K562 (cell line): ENCODE data around the gene RNF121. TPM values are rescaled to one million over a fixed set of nuclear protein-coding genes. Genes with fewer than 3 reads are reported as not detected.

ENCODE experiments used
- ARID1B ChIP-seq: fragments of 450-650 bp; IDR thresholded peaks from 2 replicates; pipeline ENCODE4 v1.6.1; 2016; ENCODE audit warnings: antibody characterized with exemption, mild to moderate bottlenecking, inconsistent platforms
- ATF7 ChIP-seq: fragments of 450-650 bp; IDR thresholded peaks from 2 replicates; pipeline ENCODE4 v1.7.1; 2014; ENCODE audit warnings: mild to moderate bottlenecking, moderate library complexity
- CBFA2T2 ChIP-seq: fragments of 450-650 bp; conservative IDR thresholded peaks from 2 replicates; pipeline ENCODE4 v1.6.1; 2017; ENCODE audit warnings: mild to moderate bottlenecking
- CBFA2T3 ChIP-seq: fragments of 450-650 bp; IDR thresholded peaks from 2 replicates; pipeline ENCODE4 v1.6.1; 2017
- CHCHD3 ChIP-seq: fragments of 250-450 bp; sonication (Bioruptor Pico); IDR thresholded peaks from 2 replicates; pipeline ENCODE4 v2.1.2; 2022; ENCODE audit warnings: mild to moderate bottlenecking
- GABPA ChIP-seq: fragments of 200-800 bp; sonication (Bioruptor generic); conservative IDR thresholded peaks from 2 replicates; pipeline ENCODE4 v1.6.1; 2016; ENCODE audit warnings: low read depth, missing genetic modification characterization, missing compliant biosample characterization
- HMG20B ChIP-seq: fragments of 250-450 bp; sonication (Bioruptor Pico); IDR thresholded peaks from 2 replicates; pipeline ENCODE4 v1.5.0; 2021; ENCODE audit warnings: mild to moderate bottlenecking
- JUNB ChIP-seq: fragments of 450-650 bp; formaldehyde crosslinking; conservative IDR thresholded peaks from 2 replicates; pipeline ENCODE4 v1.4.0; 2020; ENCODE audit warnings: mild to moderate bottlenecking
- NCOA4 ChIP-seq: fragments of 450-650 bp; IDR thresholded peaks from 2 replicates; pipeline ENCODE4 v1.6.1; 2018; ENCODE audit warnings: mild to moderate bottlenecking; ENCODE audit not compliant: partially characterized antibody
- NR2F6 ChIP-seq: fragments of 450-650 bp; formaldehyde crosslinking; IDR thresholded peaks from 2 replicates; pipeline ENCODE4 v1.4.0; 2020; ENCODE audit warnings: mild to moderate bottlenecking
- POLR2AphosphoS5 ChIP-seq: IDR thresholded peaks from 2 replicates; pipeline ENCODE4 v1.6.1; 2011; ENCODE audit warnings: mild to moderate bottlenecking, low read depth, low read length, moderate library complexity; ENCODE audit not compliant: control insufficient read depth, insufficient read depth
- RBM15 ChIP-seq: fragments of 200-400 bp; formaldehyde crosslinking; IDR thresholded peaks from 2 replicates; pipeline ENCODE4 v1.6.1; 2018; ENCODE audit warnings: mild to moderate bottlenecking, low read length, moderate library complexity; ENCODE audit not compliant: insufficient read depth
- RFX5 ChIP-seq: IDR thresholded peaks from 2 replicates; pipeline ENCODE4 v1.6.1; 2011; ENCODE audit warnings: low read depth, mild to moderate bottlenecking, improper control_type of control experiment, low read length
- SIRT6 ChIP-seq: IDR thresholded peaks from one replicate; pipeline ENCODE4 v1.6.1; 2012; ENCODE audit warnings: low read depth, mild to moderate bottlenecking, control low read depth, inconsistent platforms, low read length, moderate library complexity
- TAF9B ChIP-seq: fragments of 450-650 bp; IDR thresholded peaks from 2 replicates; pipeline ENCODE4 v1.6.1; 2018; ENCODE audit warnings: mild to moderate bottlenecking; ENCODE audit not compliant: partially characterized antibody
- ZBTB17 ChIP-seq: fragments of 450-650 bp; formaldehyde crosslinking; IDR thresholded peaks from 2 replicates; pipeline ENCODE4 v1.4.0; 2020; ENCODE audit warnings: mild to moderate bottlenecking
- ZKSCAN3 ChIP-seq: fragments of 250-450 bp; sonication (Bioruptor Pico); IDR thresholded peaks from 2 replicates; pipeline ENCODE4 v1.4.0; 2020
- ZNF124 ChIP-seq: sonication (generic); formaldehyde crosslinking; IDR thresholded peaks from 2 replicates; pipeline ENCODE4 v1.8.1; 2022; ENCODE audit warnings: missing genetic modification reagents
- ZNF707 ChIP-seq: fragments of 250-450 bp; sonication (Bioruptor Pico); conservative IDR thresholded peaks from 2 replicates; pipeline ENCODE4 v1.8.0; 2022; ENCODE audit warnings: inconsistent platforms, mild to moderate bottlenecking, moderate library complexity
- ZNF75A ChIP-seq: fragments of 450-650 bp; formaldehyde crosslinking; IDR thresholded peaks from 2 replicates; pipeline ENCODE4 v1.4.0; 2020; ENCODE audit warnings: mild to moderate bottlenecking
- polyA plus RNA-seq, 8 experiments: library from polyadenylated mRNA; depleted of rRNA in 4 of 8; stranded (reverse) in 5 of 8; unstranded in 3 of 8; fragments of >200 nt; fragmentation: Nextera tagmentation in 2 of 8; fragmentation: Illumina TruSeq in 1 of 8; extraction: Ambion mirVana in 2 of 8; extraction: Trizol in 1 of 8; gene quantifications; 2 replicates each; pipeline versions ENCODE4 v1.2.1 to v1.2.3, GENCODE V29; 2011 to 2014; ENCODE audit warnings: inconsistent platforms in 1 of 8, missing spikeins in 1 of 8
- total RNA-seq, 7 experiments: library from RNA; depleted of rRNA in 6 of 7; stranded (reverse); fragments of >200 nt in 6 of 7; fragmentation: Illumina TruSeq in 2 of 7; extraction: Trizol in 2 of 7; gene quantifications; 2 replicates each; pipeline versions ENCODE4 v1.2.1 to v1.2.3, GENCODE V29; 2011 to 2021; ENCODE audit warnings: low replicate concordance in 1 of 7
- TF ChIP-seq, protein P1 (sequence below): sonication (generic); formaldehyde crosslinking; IDR thresholded peaks from 2 replicates; pipeline ENCODE4 v1.9.0; 2022; ENCODE audit warnings: mild to moderate bottlenecking, missing genetic modification reagents
- TF ChIP-seq, protein P2 (sequence below), 2 experiments: fragments of 450-650 bp in 1 of 2; IDR thresholded peaks; 2 replicates each; pipeline ENCODE4 v1.6.1; 2011 to 2017; ENCODE audit warnings: low read depth in 2 of 2, antibody characterized with exemption in 1 of 2, borderline replicate concordance in 1 of 2, low read length in 1 of 2, mild to moderate bottlenecking in 1 of 2, mixed read lengths in 1 of 2; ENCODE audit not compliant: control insufficient read depth in 1 of 2

RNF121 gene
- total and polyA plus RNA-seq, 9 of the 15 experiments (the other 6 are each of a cell fraction or from before 2014, with no cell fraction given), result 8.0 to 63.4 (median 20.5) TPM

DNA sequence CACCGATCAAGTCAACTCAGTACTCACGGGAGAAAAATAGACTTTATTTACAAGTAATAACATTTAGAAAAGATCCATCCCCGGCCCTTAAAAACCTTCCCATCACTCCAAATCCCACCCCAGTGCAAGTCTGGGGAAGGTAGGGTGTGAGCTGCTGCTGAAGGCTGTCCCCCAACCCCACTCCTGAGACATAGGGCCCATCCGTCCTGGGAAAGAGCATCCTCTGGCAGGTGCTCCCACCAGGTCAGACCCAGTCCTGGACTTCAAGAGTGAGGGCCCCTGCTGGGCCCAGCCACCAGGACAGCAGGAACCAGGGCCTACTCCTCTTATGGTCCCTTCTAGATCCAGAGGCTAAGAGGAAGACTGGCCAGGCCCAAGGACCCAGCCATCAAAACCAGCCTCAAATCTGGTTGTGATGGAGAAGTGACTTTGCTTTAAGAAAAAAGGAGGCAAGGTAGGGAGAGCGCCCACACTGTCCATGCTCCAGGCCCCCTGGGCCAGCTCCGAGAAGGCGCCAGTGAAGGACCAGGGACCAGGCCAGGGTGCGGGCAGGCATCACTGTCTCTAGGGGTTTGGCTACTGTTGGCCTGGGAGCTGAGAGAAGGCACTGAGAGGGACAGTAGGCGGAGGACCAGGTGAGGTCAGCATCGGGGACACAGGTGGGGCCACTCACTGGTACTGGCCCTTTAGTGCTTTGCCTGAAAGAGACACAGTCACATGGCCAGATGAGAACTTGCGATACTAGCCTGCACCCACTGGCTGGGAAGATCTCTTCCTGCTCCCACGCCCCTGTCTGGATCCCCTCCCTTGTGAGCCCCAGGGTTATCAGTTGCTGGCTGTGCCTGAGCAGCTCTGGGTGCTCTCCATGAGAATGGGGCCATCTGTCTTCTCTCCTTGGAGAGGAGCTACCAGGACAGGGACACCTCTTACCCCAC is 74.3 kb downstream of the RNF121 start (continued):
- TF ChIP-seq ARID1B (no peak), ZBTB17 (CRISPR knock-in tag) (peak; percentile 59; the same call in 1 of the 2 replicates), ZKSCAN3 (no peak), ZNF707 (no peak), SIRT6 (no peak), POLR2AphosphoS5 (0 out of 2 replicates have a peak, but pooled peaks have one; percentile 19), ZNF75A (CRISPR knock-in tag) (no peak), NCOA4 (no peak), TAF9B (no peak), CHCHD3 (CRISPR knock-in tag) (no peak), CBFA2T2 (peak; percentile 24; the same call in 1 of the 2 replicates), RBM15 (no peak), HMG20B (CRISPR knock-in tag) (no peak), RFX5 (no peak), JUNB (CRISPR knock-in tag) (no peak), GABPA (tag) (no peak), CBFA2T3 (peak; percentile 21; the same call in 1 of the 2 replicates), NR2F6 (CRISPR knock-in tag) (no peak), ATF7 (no peak), ZNF124 (CRISPR knock-in tag) (no peak)
- TF ChIP-seq, protein P1, sequence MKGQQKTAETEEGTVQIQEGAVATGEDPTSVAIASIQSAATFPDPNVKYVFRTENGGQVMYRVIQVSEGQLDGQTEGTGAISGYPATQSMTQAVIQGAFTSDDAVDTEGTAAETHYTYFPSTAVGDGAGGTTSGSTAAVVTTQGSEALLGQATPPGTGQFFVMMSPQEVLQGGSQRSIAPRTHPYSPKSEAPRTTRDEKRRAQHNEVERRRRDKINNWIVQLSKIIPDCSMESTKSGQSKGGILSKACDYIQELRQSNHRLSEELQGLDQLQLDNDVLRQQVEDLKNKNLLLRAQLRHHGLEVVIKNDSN (CRISPR knock-in tag), result peak; percentile 74
- TF ChIP-seq, protein P2, sequence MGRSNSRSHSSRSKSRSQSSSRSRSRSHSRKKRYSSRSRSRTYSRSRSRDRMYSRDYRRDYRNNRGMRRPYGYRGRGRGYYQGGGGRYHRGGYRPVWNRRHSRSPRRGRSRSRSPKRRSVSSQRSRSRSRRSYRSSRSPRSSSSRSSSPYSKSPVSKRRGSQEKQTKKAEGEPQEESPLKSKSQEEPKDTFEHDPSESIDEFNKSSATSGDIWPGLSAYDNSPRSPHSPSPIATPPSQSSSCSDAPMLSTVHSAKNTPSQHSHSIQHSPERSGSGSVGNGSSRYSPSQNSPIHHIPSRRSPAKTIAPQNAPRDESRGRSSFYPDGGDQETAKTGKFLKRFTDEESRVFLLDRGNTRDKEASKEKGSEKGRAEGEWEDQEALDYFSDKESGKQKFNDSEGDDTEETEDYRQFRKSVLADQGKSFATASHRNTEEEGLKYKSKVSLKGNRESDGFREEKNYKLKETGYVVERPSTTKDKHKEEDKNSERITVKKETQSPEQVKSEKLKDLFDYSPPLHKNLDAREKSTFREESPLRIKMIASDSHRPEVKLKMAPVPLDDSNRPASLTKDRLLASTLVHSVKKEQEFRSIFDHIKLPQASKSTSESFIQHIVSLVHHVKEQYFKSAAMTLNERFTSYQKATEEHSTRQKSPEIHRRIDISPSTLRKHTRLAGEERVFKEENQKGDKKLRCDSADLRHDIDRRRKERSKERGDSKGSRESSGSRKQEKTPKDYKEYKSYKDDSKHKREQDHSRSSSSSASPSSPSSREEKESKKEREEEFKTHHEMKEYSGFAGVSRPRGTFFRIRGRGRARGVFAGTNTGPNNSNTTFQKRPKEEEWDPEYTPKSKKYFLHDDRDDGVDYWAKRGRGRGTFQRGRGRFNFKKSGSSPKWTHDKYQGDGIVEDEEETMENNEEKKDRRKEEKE (IDR thresholded peaks at IDR 0.05; ENCODE audit: borderline replicate concordance in 1 of 2, control insufficient read depth in 1 of 2, low read depth in 2 of 2, low read length in 1 of 2), result no peak
